NCI-H2196 (cell line): ENCODE data around the gene DGCR2.
A peak's percentile ranks its signal among the peaks of the same experiment; 100 is the strongest.

Source experiments
- DNase-seq: peaks from one replicate; lab custom pipeline; 2025; ENCODE audit not compliant: unreplicated experiment; lab: John Stamatoyannopoulos, UW

Gene DGCR2

DNA sequence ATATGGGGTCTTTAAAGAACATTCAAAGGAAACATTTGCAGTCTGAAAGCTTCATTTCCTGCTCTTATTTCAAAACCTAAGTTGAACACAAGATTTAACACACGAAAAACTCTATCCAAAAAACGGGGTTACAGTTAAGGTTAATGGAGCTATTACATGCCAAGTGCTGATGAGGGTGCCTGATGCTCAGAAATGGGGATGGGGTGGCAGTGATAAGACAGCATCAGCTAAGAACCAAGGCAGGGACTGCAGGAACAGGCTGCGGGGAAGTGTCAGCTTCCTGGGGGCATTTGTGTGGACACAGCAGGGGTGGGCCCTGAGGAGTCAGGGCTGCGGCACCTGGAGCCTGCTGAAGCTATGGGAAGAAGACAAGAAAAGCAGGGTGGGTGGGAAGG lies 12.2 kb downstream of the DGCR2 start:
- no peak for DNase-seq

DNA sequence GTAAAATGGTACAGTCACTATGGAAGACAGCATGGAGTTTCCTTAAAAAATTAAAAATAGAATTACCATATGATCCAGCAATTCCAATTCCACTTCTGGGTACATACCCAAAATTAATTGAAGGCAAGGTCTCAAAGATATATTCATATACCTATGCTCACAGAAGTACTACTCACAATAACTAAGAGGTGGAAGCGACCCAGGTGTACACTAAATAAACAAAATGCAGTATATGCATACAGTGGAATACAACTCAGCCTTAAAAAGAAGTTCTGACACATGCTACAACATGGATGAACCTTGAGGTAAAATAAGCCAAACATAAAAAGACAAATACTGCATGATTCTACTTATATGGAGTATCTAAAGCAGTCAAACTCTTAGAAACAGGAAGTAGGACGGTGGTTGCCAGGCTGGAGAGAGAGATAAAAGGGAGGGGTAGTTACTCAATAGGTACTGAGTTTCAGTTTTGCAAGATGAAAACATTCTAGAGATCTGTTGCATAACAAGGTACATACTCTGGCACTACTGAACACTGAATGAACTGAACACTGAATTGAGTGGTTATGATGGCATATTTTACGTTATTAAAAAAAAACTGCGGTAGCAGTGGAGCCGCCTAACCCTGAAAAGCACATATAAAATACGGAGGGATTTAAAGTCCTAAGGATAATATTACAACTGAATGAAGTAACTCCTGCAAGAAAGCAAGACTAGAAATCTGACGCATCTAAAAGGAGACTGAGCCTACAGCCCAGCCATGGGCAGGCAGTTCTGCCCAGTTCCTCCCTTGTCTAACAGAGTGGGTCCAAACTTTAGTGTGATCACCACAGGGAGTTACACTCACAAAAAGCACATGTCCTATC lies 12.8 kb downstream of the DGCR2 start:
- DNase-seq, result peak; percentile 50

DNA sequence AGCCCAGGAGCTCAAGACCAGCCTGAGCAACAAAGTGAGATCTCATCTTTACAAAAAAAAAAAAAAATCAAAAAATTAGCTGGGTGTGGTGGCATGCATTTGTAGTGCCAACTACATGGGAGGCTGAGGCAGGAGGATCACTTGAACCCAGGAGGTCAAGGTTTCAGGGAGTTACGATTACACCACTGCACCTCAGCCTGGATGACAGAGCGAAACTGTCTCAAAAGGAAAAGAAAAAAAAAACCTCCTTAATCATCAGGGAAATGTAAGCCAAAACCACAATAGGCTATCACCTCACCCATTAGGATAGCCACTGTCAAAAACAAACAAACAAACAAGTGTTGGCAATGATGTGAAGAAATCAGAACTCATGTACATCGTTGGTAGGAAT lies 13.4 kb downstream of the DGCR2 start:
- DNase-seq, result no peak

DNA sequence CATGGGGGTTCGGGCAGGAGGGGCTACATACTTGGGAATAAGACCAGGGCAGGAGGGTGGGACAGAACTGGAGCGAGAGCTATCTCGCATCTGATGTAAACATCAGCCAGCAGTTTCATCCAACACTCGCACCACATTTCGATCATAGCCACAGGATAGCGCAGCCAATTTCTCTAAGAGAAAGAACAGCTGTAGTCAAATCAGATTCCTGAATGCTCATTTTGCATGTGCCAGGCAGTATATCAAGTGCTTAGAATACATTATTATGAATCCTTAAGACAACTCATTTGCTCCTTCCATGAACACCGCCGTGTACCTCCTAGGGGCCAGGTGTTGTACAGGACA lies 14.5 kb downstream of the DGCR2 start:
- no peak for DNase-seq

DNA sequence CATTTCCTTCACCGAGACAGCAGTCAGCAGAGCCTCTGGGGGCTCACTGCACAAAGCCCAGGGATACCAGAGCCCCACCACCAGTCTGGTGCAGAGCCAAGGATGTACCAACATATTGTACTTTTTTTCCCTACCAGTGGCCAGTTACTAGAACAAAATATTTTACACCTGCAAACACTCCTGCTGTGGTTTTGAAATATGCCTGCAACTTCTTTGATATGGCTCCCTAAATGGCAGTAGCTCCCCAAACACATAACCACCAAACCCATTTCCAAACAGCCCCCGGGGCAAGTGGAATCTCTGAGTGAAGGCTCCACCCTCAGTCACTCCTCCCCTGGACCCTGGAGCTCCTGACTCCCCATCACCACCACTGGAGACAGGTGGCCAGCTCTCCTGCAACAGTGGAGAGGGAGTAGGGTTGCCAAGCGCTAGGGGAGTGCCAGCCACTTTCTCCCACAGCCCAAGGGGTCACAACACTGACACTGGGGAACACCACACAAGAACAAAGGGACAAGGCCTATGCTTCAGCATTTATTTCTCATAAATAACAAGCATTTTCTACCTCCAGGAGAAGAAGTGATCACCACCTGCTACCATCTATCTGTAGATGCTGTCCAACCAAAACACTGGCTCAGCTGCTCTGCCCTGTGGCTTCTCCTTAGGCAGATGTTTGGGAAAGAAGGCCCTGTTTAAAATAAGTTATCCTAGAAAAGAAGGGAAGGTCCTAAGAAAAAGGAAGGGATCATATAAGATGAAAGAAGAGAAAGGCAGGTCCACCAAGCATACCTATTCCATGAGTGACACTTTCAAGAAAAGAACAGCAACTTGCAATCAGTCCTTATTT lies 15.1 kb downstream of the DGCR2 start:
- no peak for DNase-seq

DNA sequence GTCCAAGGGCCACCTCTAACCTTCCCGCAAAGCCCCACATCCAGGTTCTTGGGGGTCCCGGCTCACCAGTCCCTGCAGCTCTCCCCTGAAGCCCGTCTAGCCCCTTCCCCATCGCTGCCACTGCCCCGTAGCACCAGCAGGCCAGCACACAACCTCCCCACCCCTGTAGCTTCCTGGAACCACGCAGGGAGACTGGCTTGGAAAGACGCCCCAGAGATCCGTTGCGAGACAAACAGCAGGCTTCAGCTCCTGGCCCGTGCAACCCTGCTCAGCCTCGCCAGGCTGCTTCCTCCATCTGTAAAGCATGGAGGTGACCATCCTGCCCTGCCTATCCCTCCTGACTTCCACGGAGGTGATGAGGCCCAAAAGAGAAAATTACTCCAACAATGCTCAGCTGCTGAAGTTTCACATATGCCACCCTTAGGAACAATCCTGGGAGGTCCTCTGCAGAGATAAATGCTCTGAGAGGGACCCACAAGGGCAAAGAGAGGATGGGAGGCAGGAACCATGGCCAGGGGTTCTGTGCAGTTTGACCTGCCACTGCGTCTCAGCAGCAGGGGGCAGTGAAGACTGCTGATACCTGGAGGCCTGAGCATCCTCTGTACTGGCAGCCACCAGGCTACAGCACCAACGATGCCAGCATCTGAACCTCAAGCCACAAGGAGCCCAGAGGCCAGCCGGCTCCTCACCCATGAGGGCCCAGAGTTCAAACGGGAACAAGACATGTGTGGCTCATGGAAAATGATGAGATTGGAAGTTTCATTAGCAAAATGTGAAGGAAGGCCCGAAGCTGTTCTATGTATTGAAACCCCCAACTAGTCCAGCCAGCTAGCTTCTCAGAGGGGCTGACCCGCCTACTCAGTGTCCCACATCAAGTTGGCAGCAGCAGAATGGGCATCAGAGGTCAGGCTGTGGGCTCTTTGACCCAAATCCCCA lies 16.1 kb downstream of the DGCR2 start:
- DNase-seq, result peak; percentile 29

DNA sequence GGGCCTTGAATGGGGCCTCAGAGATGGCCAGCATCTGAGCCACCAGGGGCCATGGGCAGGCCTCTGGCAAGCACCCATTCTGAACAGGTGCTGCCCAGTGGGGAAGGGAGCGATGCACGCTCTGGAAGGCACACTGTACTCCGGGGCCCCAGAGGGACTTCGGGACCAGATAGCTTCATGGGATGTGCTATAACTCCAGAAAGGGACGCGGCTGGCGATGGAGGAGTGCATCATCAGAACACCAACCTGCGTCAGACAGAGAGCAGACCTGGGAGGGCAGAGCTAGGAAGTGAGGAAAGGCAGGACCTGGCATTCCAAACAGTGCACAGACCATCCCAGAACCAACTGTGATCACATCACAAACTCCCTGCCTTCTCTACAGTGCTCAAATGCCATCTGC lies 16.8 kb downstream of the DGCR2 start:
- no peak for DNase-seq

DNA sequence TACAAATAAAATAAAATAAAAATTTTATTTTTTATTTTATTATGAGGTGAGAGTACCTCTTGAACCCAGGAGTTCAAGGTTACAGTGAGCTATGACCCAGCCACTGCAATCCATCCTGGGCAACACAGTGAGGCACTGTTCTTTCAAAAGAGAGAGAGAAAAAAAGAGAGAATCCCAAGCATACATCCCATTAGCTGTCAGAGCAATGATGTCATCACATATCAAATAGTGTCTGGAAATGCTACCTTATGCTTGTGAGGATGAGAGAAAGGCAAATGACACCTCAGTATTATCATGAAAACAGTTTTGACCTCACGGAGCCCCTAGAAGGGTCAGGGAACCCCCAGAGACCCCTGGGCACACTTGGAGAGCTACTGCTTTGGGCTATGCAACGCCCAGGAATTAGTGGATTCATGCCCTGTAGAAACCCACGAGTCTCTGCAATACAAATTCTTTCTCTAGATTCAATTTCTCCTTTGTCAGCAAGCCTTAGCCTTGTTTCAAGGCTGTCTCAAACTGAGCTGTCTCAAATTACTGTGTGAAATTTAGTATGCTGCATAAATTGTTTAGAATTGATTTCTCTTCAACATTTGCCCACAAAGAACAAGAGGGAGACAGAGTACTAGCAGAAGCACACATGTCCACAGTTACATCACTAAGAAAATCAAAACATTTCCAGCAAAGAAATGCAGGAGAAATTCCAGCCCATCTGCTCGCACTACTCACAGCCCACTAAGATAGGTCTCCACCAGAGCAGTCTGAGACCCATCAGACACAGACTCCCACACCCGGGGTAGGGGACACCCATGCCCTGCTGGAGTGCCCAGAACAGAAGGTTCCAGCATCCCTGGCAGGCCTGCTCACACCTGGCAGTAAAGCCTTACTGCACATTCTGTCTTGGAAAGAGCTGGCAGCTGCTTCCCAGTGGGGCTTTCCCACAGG lies 18.1 kb downstream of the DGCR2 start:
- DNase-seq, result no peak

DNA sequence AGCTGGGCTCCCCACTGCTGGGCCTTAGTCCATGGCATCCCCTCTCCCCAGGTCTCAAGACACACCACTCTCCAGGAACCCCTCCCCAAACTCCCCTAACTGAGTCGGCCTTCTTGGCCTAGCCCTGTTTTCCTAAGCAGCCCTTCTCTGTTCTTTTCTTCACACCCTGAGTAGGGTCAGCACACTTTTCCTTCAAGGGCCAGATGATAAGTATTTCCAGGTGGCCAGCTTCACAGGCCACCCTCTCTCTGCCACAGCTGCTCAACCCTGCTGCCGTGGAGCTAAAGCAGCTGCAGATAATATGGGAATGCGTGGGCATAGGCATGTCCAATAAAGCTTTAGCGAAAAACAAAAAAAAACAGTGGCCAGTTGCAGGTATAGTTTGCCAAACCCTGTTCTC lies 24.1 kb downstream of the DGCR2 start:
- no peak for DNase-seq

DNA sequence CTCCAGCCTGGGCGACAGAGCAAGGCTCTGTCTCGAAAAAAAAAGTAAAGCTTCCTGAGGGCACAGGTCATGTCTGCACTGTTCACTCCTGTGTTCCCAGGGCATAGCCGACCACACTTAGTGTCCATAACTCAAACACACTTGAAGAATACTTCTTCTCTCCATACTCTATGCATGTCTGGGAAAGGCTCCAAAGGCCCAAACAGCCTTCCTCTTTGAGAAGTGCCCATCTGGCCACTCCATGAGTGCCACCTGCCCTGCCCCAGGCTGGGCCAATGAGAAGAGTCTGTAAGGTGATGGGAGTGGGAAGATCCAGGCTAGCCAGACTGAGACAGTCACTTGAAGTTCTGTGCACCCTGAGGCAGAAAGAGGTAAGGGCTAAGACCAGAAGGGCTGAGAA lies 24.7 kb downstream of the DGCR2 start:
- DNase-seq, result peak; percentile 10

DNA sequence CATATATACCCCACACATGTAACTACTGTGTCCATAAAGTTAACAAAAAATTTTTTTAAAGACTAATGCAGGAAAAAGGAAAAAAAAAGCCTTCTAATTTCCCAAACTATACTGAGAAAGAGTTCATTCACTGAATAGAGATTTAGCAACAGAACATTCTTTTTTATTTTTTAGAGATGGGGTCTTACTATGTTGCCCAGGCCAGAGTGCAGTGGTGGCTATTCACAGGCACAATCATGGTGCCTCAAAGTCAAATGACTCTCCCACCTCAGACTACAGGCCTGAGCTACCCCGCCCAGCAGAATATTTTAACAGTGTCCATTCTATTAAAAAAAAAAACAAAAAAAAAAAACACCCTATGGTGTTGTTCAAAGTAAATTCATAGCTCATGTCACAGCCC lies 25.7 kb downstream of the DGCR2 start:
- no peak for DNase-seq

DNA sequence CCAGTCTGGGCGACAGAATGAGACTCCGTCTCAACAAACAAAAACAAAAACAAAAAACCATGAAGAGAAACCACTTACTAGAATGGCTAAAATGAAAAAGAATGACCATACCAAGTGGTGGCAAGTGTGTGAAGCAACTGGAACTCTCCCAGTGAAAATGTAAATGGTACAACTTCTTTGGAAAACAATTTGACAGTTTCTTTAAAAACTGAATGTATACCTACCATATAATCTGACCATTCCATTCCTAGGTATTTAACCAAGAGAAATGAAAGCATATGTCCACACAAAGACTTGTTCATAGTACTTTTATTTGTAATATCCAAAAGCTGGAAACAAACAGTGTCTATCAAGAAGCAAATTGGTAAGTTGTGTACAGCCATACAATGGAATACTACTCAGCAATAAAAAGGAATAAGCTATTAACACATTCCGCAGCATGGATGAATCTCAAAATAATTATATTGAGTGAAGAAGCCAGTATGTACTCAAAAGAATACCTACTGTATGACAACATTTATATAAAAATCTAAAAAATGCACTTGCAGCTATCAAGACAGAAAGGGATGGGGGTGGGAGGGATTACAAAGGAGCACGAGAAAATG lies 27.7 kb downstream of the DGCR2 start:
- no peak for DNase-seq

DNA sequence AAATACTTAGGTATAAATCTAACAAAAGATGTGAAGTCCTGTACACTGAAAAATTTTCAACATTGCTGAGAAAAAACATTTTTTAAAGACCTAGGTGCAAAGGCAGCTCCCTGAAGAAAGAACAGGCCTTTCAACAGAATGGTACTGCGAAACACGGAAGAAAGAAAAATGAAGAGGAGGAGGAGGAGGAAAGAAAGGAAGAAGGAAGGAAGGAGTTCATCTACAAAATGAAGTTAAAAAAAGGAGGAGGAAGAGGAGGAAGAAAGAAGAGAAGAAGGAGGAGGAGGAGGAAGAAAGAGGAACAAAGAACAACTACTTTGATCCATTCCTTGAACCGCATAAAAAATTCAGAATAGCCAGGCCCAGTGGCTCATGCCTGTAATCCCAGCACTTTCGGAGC lies 29.5 kb downstream of the DGCR2 start:
- DNase-seq, result no peak

DNA sequence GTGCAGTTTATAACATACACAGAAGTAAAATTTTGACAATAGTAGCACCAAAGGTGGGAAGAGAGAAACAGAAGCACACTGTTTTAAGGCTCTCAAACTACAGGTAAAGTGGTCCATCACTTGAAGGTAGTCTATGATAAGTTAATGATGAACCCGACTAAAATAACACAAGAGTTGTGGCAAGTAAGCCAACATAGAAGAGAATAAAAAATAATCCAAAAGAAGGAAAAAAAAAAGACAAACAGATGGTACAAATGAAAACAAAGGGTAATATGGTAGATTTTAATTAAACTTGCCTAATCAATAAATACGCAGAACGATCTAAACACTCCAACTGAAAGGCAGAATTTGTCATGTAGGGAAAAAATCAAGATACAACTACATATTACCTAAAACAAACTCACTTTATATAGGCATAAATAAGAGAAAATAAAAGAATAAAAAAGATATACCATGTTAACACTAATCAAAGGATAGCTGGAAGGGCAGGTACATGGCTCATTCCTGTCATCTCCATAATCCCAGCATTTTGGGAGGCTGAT lies 31.6 kb downstream of the DGCR2 start:
- DNase-seq, result no peak

DNA sequence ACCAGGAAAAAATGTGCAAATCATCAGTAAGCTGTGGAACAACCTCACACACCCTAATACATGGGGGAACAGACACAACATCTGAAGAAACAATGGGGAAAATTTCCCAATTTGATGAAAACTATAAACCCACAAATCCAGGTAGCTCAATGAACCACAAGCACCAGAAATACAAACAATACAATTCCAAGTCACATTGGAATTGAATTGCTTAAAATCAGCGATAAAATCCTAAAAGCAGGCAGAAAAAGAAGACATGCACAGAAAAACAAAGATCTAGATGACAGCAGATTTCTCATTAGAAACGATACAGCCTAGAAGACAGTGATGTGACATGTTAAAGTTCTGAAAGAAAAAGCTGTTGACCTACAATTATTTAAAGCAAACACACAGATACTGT lies 32.0 kb downstream of the DGCR2 start:
- DNase-seq, result no peak

DNA sequence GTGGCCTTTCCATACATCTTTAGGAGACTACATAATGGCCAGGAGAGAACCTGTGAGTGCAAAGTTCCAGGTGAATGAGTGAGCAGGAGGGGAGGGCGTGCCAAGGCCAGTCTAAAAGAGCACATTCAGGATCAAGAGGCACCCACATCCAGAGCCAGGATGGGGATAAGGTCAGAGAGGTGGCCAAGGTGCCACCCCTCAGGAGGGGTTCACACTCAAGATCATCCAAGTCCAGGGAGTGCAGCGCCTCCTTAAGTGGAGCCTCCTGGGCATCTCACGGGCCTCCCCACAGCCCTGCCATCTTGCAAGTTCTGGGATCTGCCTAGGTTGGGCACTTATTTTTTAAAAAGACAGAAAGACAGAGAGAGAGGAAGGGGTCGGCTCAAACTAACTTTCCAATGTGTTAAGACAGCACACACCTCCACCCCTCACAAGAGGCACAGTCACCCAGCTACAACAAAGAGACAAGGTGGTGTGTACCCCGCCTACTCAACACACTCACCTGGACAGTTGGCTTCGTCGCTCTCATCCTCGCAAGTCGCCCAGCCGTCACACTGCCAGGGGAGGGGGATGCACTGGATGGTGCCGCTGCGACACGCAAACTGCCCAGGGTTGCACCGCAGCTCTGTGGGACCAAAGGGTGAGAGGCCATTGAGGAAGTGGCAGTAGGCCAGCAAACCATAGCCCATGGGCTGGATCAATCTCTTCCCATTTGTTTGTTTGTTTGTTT lies 33.2 kb downstream of the DGCR2 start:
- no peak for DNase-seq

DNA sequence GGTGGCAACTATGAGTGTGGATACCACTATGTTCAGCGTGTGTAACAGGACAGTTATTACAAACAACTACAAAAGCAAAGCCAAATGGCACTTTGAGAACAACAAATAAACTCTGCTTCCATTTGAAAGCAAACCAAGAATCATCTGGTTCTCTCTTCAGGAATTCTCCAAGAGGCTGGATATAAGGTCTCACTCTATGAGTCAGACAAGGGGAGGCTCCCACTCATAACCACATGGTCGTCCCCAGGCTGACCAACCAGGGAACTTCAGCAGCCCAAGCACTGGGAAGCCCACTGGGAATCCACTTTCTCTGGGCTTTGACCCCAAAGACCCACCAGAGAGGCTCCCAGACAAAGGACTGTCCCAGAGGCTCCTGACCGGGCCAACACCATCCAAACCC lies 35.3 kb downstream of the DGCR2 start:
- DNase-seq, result no peak

DNA sequence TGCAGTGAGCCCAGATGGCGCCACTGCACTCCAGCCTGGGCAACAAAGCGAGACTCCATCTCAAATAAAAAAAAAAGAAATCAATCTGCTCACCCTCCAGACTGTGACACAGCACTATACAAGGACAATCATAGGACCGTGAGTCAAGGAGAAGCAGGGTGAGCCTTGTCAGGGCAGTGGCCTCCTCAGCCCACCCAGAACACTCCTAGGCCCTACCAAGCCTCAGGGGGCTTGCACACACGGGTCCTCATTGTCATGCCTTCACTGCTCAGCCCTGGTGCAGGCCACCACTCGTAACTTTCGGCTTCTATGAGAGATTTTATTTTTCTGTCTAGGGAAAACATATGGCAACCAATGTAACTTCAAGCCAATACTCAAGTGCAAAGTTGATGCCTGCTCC lies 35.8 kb downstream of the DGCR2 start:
- no peak for DNase-seq

DNA sequence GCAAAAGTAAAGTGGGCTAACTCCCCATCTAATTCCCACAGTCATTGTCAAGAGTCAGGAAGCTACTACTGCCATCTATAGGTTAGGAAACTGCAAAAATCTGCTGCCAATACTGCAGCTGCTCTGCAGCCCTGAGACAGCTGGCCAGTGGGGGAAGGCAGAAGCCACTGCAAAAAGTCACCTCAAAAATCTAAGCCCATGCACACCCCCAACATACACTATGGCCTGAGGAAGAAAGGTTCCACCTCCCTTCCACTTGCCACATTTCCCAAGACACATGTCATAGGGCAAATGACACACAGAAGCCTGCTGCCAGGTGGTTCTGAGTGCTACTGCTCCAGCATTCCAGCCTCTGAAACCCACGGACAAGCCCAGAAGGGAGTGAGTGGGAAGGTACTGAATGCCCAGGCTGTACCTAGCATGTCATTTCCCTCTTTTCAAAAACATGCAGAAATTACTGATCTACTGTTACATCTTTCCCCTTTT lies 36.9 kb downstream of the DGCR2 start:
- DNase-seq, result peak; percentile 31
